Renal cortex interstitium (tissue), 11 donors: ENCODE results near the gene EPHB4. TPM values are rescaled to one million over a fixed set of nuclear protein-coding genes. Genes with fewer than 3 reads are reported as not detected.
"Not testable (repeated sequence)": the region's sequence is repeated elsewhere in the genome, so short reads cannot be mapped to it uniquely, and the experiment has no call there.

Source experiments
- DNase-seq, 11 donors: peaks; one replicate each; pipeline ENCODE4 v3.0.0-alpha.2; 2013; ENCODE audit warnings: low read depth in 9 of 11, low spot score in 4 of 11; ENCODE audit errors: extremely low read depth in 1 of 11
- polyA plus RNA-seq, 3 donors: library from polyadenylated mRNA; unstranded; fragments of 120-200 nt; gene quantifications; one replicate each; pipeline ENCODE4 v1.2.1, GENCODE V29; 2013; ENCODE audit not compliant: insufficient read length in 3 of 3

Gene EPHB4
- polyA plus RNA-seq, 3 donors, result 81.4 to 102 (median 84.1) TPM

DNA sequence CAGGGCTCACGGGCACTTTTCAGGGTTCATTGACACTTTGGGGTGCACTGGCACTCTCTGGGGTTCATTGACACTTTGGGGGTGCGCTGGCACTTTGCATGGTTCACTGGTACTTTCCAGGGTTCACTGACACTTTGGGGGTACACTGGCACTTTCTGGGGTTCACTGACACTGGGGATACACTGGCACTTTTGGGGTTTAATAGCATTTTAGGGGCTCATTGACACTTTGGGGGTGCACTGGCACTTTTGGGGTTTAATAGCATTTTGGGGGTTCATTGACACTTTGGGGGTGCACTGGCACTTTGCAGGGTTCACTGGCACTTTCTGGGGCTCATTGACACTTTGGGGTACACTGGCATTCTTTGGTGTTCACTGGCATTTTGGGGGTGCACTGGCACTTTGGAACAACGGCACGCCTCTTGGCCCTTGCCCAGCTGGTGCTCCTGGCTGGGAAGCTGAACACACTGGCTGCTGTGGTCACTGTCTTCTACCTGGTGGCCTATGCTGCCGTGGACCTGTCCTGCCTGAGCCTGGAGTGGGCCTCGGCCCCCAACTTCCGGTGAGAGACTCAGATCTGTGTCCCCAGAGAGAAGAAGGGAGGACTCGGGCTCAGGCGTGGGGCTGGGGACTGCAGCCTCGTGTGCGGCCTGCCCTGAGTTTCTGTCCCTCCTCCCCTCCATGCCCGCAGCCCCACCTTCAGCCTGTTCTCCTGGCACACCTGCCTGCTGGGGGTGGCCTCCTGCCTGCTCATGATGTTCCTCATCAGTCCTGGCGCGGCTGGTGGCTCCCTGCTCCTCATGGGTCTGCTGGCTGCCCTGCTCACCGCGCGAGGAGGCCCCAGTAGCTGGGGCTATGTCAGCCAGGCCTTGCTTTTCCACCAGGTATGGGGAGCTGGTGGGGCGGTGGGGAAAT lies 33.6 kb upstream of the EPHB4 start:
- DNase-seq, result no peak

DNA sequence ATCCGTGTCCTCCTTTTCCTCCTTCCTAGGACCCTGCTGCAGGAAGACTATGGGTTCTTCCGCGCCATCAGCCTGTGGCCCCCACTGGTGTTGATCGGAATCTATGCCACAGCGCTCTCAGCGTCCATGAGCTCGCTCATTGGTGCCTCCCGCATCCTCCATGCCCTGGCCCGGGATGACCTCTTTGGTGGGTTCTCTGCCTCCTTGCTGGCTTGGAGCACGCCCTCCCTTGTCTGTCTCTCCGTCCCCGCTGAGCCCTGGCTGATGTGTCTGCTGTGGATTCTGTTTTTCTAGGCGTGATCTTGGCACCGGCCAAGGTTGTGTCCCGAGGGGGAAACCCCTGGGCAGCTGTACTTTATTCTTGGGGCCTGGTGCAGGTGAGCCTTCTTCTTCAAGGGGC lies 32.5 kb upstream of the EPHB4 start:
- no peak for DNase-seq

DNA sequence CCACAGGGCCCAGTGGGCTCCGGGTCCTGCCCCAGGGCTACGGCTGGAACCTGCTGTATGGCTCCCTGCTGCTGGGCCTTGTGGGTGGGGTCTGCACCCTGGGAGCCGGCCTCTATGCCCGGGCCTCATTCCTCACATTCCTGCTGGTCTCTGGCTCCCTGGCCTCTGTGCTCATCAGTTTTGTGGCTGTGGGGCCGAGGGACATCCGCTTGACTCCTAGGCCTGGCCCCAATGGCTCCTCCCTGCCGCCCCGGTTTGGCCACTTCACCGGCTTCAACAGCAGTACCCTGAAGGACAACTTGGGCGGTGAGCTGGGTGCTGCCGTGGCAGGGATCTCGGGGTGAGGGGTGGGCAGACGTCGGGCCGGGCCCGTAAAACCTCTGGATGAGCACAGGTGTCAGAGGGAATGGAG lies 29.6 kb upstream of the EPHB4 start:
- DNase-seq, result no peak

DNA sequence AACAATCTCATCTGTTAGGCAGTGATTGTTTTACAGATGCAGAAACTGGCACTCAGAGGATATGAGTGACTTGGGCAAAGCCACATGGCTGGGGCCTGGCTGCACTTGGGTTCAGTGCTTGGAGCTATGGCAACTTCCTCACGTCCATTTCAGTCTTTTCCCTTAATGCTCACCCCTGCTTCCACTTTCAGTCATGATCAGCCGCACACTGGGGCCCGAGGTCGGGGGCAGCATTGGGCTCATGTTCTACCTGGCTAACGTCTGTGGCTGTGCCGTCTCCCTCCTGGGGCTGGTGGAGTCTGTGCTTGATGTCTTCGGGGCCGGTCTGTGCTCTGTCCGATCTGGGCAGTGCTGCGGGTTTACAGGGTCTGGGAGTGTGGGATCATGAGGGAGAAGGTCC lies 28.2 kb upstream of the EPHB4 start:
- DNase-seq, result no peak

DNA sequence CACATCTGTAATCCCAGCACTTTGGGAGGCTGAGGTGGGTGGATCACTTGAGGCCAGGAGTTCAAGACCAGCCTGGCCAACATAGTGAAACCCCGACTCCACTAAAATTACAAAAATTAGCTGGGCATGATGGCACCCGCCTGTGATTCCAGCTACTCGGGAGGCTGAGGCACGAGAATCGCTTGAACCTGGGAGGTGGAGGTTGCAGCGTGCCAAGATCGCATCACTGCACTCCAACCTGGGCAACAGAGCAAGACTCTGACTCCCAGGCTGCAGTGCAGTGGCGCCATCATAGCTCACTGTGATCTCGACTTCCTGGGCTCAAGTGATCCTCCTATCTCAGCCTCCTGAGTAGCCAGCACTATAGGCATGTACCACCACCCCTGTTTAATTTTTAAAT lies 27.6 kb upstream of the EPHB4 start:
- not testable (repeated sequence) for DNase-seq

DNA sequence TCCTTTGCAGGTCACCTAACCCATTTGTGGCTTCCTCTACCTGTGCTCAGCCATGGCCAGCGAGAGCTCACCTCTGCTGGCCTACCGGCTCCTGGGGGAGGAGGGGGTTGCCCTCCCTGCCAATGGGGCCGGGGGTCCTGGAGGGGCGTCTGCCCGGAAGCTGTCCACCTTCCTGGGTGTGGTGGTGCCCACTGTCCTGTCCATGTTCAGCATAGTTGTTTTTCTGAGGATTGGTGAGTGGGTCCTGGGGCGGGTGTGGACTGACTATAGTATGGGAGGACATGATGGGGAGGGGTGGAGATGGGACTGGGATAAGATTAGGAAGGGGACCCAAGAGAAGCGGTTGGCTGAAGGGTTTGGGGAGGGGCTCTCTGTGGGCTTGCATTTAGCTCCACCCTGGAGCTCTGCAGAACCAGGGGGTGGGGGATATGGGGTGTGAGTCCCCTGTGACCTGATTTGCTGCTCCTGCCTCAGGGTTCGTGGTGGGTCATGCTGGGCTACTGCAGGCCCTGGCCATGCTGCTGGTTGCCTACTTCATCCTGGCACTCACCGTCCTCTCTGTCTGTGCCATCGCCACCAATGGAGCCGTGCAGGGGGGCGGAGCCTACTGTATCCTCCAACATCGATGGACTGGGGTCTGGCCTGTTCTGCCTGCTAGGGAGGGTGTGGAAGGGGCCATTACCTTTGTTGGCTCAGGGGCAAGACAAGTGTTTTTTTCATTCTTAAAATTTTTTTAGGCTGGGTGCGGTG lies 27.0 kb upstream of the EPHB4 start:
- no peak for DNase-seq

DNA sequence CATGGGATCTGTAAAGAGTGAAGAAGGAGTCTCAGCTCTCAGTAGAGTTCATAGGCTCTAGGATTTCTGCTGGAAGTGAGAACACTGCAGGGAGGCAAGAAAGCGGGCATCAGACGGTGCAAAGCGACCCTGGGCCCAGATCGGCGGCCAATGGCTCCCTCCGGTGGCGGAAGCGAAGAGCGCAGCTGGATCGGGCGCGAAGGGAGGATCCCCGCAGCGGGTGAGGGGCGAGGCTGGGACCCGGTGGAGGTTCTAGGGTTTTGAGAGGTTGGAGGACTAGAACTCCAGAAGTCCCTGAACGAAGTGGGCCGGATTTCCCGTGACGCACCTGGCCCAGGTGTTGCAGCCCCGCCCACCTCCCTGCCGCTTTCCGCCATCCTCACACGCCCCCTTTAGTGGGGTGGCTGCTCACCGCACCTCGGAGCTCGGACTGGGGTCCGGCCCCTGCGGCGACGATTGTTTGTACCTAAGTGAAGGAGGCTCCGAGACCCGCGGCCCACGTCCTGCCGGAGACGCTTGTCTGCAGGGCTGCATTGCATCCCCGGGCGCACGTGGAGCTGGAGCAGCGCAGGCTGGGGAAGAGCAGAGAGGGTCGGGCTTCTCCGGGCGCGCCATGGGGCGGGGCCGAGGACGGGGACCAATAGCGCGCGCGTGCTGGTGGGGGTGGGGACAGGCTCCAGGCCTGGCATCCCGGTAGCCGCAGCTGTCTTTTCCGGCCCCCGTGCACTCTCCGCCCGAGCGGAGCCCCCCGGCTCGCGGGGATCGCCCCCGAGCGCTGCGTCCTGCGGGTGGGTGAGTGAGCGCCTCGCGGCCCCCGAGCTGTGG lies 24.9 kb upstream of the EPHB4 start, which contains the start of gene SLC12A9:
Gene SLC12A9, plus strand, starts transcription at position 666 of the 825 bp plus-strand sequence. CDS start 1,485 bp downstream, outside the sequence.
- DNase-seq, result peak in 6 of 11 donors; percentile 74 to 86 (median 78)

DNA sequence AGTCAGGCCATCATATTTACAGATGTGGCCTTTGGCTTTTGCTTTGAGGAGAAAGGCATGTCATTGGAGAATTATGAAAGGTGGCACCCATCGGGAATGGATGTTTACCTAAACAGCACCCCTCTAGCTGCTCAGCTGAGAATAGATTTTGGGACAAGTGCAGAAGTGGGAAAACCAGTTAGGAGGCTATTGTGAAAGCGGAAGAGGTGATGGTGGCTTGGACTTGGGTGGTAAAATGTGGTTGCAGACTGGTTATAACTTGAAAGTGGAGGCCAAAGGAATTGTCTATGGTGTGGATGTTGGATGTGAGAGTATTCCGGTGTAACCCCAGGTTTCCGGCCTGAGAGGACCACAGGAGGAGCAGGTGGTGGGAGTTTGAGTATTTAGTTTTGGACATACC lies 20.0 kb upstream of the EPHB4 start:
- DNase-seq, result no peak

DNA sequence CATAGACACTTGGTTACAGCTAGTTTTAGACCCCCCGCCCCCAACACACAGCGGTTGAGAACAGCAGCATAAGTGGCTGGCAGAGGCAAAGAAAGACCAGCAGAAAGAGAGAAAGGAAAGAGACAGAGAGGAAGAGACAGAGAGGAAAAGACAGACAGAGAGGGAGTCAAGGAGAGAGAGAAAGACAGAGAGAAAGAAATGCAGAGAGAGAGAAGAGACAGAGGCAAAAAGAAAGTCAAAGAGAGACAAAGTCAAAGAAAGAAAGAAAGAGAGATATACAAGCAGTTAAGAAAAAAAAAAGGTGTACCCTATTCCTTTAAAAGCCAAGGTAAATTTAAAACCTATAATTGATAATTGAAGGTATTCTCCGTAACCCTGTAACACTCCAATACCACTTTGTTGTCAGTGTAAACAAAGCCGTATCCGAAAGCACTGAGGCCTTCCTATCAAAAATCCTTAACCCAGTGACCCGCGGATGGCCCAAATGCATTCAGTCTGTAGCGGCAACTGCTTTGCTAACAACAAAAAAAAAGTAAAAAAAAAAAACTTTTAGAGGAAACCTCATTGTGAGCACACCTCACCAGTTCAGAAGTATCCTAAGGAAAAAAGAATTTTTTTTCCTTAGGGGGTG lies 13.3 kb upstream of the EPHB4 start:
- DNase-seq, result no peak

DNA sequence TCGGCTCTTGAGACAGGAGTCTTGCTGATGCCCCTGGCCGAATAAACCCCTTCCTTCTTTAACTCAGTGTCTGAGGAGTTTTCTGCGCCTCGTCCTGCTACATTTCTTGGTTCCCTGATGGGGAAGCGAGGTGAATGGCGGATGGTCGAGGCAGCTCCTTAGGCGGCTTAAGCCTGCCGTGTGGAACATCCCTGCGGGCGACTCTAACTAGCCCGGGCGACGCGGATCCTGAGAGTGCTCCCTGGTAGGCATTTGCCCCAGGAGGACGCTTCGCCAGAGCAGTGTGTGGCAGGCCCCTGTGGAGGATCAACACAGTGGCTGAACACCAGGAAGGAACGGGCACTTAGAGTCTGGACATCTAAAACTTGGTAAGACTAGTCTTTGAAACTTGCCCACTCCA lies 12.0 kb upstream of the EPHB4 start:
- no peak for DNase-seq

DNA sequence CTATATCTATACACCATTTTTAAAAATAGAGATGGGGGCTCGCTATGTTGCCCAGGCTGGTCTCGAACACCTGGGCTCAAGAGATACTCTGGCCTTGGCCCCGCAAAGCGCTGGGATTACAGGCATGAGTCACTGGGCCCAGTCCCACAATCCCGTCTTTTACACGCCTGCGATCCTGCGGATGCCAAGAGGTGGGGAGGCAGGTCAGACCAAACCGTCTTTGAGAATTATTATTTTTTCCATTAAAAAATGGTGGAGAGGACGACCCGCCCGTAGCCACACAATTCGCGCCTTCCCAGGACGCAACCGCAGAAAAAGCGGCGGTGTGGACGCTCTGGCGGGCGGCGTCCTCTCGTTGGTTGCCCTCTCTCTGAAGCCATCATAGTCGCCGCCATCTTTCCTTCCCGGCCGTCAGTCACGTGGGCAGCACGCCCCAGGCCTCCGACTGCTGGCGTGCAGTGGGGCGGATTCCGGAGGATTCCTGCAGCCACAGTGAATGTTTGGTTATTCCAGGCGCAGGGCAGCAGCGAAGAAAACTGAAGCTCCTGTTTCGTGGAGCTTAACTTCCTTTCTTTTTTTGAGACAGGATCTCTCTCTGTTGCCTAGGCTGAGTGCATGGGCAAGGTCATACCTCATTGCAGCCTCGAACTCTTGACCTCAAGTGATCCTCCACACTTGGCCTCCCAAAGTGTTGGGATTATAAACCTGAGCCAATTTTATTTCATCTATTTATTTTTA lies 9.9 kb upstream of the EPHB4 start:
- peak in 10 of 11 donors; percentile 82 to 93 (median 88) for DNase-seq

DNA sequence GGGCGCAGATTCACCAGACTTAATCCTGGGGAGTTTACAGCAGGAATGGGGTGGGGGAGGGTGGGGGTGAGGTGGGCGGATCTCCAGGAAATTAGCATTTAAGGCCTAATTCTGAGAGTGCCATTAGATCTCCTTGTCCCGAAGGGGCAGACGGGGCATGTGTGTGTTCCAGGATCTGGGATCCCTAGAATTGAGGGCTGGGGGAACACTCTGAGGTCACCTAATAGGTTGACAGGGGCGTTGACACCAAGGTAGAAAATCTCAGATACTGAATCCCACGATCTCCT lies 9.4 kb upstream of the EPHB4 start:
- DNase-seq, result no peak

DNA sequence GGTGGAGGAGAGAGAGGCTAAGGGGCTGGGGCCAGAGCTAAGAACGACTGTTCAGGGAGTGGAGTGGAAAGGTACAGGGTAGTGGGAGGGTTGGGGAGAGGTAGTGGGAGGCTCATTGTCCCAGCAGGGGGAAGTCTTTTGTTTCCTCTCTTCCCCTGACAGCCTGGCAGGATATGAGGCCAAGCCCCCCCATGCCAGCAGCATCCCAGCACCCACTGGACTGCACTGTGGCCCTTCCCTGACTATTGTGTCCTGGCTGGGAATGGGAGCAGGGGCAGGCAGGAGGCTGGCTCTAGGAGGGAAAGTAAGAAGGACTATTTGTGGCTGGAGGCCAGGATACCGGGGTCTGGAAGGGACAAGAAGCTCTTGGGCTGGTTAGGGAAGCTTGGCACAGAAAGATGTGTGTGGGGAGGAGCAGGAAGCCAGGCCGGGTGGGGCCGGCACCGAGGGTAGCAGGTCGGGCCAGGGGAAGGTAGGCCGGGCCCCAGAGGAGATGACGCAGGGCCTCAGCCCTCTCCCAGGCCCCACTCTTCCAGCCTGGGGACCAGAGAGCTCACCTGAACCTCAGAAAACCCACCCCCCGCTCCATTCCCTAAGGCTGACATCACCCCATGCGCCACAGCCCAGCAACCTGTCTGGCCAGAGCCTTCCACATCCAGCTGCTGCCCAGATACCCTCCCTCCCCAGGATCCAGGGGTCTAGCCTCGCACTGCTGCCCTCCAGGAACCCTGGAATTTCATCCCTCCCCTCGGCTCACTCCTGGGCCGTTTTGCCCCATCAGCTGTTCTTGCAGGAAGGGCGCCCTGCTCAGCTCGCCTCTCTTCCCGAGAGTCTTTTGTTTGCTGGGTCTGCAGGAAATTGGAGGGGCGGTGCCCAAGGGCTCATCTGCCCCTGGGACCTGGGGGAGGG lies 8.8 kb upstream of the EPHB4 start:
- DNase-seq, result peak in 5 of 11 donors; percentile 63 to 84 (median 74)

DNA sequence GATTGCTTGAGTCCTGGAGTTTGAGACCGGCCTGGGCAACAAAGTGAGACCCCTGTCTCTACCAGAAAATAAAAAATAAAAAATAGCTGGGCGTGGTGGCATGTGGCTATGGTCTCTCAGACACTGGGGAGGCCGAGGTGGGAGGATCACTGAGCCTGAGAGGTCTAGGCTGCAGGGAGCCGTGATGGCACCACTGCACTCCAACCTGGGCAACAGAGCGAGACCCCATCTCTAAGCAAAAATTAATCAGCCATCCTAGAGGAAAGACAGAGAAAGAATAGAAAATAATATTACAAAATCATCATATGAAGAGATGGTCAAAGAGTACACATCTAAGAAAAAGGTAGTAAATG lies 4.9 kb upstream of the EPHB4 start:
- no peak for DNase-seq

DNA sequence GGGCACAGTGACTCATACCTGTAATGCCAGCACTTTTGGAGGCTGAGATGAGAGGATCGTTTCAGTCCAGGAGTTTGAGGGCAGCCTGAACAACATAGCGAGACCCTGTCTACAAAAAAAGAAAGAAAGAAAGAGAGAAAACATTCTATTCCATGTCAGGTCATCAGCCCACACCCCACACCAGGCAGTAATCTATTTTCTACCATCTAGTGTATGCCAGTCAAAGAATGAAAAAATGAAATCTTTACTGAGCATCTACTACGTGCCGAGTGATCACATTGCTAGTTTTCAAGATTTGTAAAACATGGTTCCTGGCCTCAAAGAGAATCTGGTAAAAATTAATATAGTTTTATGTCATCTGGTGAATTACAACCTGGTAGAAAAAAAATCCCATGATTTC lies 3.1 kb upstream of the EPHB4 start:
- no peak for DNase-seq

DNA sequence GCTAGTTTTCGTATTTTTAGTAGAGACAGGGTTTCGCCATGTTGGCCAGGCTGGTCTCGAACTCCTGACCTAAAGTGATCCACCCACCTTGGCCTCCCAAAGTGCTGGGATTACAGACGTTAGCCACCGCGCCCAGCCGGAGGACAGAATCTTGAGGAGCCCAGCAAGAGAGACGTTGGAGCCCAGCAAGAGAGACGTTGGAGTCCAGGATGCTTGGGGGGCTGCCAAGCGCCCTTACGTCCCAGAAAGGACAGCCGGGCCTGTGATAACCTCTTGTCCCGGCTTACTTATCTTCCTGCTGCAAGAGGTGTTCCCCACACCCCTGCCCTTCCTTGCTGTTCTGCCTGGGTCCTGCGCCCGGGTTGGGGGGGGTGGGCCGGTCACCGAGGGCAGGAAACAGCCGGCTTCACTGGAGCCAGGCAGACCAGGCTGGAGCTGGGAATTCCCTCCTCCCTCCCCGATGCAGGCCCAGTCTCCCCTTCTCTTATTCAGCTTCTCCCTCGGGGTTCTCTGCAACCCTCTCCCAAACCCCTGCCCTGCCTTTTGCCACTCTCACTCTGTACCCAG lies 1.9 kb upstream of the EPHB4 start:
- no peak for DNase-seq
